GM13976 (cell line): ENCODE data around the gene WNK2.

Source experiments
- DNase-seq: peaks from one replicate; pipeline ENCODE4 v3.0.0; 2012; ENCODE audit warnings: low spot score
- CTCF ChIP-seq: IDR thresholded peaks from 2 replicates; pipeline ENCODE4 v1.5.1; 2012; ENCODE audit warnings: borderline replicate concordance, mild to moderate bottlenecking; ENCODE audit not compliant: insufficient read depth; ENCODE audit errors: extremely low read depth, missing control alignments, control extremely low read depth
- in situ Hi-C: fragments of 300-500 bp; cut with MboI; formaldehyde crosslinking; loops from one replicate; pipeline ENCODE4 v1.12.0; 2022; ENCODE audit warnings: low sequenced_read_pairs, mixed read lengths, inconsistent platforms; ENCODE audit not compliant: unreplicated experiment

Gene WNK2

DNA sequence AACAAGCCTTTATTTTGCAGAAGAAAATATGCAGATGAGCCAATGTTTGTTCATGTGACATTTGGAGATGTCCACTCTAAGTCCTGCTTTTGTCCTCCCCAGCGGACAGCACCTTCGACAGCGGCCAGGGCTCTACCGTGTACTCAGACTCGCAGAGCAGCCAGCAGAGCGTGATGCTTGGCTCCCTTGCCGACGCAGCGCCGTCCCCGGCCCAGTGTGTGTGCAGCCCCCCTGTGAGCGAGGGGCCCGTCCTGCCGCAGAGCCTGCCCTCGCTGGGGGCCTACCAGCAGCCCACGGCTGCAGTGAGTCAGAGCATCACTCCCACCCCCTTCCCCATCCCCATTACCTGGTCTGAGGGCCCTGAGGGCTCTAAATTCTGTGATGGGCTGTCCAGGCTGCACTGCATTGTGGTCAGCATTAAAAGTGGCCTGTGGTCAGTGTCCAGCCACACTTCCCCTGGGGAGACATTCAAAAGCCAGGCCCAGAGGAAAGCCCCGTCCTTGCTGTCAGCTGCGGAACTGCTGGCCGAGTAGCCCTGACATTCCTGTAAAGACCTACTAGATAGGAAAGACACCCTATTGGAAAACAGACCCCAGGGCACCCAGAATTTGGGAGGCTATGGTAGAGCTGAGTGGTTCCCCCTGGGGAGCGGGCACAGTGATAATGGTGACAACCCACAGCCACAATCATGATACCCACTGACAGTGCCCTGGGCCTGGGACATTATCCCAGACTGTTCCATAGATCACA, 69.0 kb downstream of the WNK2 start:
- in situ Hi-C loops = no loop called here
- no peak for TF ChIP-seq CTCF
- no peak for DNase-seq

- TF ChIP-seq CTCF = no peak
- no peak for DNase-seq
- in situ Hi-C loops = no loop called here
Measured at GRCh38 chr9:93253633-93254032, 69.7 kb downstream of the WNK2 start.

- no peak for TF ChIP-seq CTCF
- in situ Hi-C loops = no loop called here
- no peak for DNase-seq
Measured at GRCh38 chr9:93254061-93254481, 70.1 kb downstream of the WNK2 start.

- in situ Hi-C loops = no loop called here
- no peak for TF ChIP-seq CTCF
- DNase-seq = no peak
Measured at GRCh38 chr9:93254806-93255493, 71.0 kb downstream of the WNK2 start.

DNA sequence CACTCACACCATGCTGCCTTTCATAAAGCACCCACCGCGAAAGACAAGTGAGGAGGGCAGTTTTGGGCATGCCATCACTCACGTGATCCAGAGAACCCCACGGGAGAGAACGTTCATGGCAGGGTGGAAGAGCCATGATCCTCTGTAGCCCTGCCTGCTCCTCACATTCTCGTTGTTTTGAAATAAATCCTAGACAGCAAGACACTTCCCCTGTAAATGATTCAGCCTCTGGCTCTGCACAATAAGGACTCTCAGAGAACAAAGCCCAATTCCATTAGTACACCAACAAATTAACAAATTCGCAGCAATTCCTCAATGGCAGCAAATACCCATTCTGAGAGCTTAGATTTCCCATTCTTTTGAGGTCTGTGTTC, 71.5 kb downstream of the WNK2 start:
- in situ Hi-C loops = no loop called here
- TF ChIP-seq CTCF = no peak
- DNase-seq = no peak

DNA sequence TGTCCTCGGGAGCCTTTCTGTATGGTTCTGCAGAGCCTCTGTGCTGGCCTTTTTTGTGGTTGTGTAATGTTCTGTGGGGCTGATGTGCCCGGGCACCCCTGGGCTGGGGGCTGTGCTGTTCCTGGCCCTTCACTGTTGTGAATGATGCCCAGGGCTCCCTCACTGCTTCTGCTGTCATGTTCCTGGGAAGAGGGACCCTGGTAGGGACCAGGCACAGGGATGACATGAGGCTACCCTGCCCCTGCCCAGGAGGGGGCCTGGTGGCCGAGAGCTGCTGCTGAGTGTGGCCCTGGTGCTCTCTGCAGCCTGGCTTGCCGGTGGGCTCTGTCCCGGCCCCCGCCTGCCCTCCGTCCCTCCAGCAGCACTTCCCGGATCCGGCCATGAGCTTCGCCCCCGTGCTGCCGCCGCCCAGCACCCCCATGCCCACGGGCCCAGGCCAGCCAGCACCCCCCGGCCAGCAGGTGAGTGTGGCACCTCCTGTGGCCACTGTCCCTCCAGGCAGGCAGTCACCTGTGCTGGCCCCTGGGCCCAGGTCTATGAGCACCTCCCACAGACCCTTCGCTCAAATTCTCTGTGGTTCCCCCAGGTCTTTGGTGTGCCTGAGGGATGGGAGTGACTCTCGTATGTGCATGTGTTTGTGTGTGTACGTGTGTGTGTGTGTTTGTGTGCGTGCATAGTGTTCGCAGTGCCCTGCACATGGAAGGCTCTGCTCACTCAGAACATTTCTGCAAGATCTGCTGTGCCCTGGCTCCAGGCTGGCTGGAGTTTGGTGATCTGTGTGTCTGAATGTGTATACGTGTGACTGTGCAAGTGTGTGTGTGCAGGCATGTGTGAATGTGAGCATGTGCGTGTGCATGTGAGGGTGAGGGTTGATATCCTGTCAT, 72.3 kb downstream of the WNK2 start:
- in situ Hi-C loops = no loop called here
- DNase-seq = no peak
- TF ChIP-seq CTCF = no peak
